Stimulated activated CD4-positive, alpha-beta T cell treated with anti-CD3 and anti-CD28 coated beads, Interleukin-15, amount 100 ng/mL, for 24 hours (primary cell): ENCODE data around the gene PRDM12.
A peak's percentile ranks its signal among the peaks of the same experiment; 100 is the strongest.
"Not testable (repeated sequence)": the region's sequence is repeated elsewhere in the genome, so short reads cannot be mapped to it uniquely, and the experiment has no call there.

Experiments
- DNase-seq: peaks from one replicate; pipeline ENCODE4 v3.0.0-alpha.2; 2020

The PRDM12 gene

DNA sequence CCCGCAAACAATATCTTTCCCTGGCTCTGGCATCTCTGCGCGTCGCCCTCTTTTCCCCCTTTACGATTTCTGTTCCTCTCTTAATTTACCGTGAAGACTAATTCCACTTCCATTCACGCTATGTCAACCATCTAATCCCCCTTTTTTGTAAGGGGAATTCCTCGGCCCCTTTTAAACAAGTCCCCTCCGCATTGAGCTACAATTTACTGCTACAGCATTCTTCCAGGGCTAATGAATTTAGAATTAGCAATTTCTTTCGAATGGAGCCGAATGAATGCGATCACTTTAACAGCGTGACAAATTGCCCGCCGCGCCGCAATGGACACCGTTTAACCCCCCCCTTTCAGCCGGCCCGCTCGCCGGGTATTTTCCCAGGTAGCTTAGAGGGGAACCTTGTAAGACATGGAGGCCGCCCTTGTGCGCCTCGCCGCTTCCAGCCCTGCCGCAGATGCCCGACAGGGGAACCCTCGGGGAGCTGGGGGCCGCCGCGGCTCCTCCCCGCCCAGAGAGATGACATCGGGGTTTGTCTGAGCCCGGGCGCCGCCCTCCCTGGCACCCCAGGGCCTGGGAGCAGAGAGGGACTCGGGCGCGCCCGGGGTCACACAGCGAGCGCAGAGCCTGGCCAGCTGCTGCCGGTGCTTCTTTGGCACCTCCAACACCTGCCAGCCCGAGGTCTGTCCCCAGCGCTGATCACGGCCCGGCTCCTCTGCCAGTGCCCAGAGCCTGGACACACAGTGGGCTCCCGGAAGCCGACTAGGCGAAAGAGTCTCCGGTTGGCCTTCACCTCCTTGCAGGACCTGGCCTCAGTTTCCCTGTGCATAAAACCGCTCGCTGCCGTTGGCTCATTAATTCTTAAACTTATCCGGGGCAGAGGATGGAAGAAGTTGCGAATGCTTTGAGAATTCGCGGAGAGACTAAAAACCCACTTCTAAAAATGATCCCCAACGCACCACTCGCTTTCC is 1.3 kb downstream of the PRDM12 start:
- no peak for DNase-seq

DNA sequence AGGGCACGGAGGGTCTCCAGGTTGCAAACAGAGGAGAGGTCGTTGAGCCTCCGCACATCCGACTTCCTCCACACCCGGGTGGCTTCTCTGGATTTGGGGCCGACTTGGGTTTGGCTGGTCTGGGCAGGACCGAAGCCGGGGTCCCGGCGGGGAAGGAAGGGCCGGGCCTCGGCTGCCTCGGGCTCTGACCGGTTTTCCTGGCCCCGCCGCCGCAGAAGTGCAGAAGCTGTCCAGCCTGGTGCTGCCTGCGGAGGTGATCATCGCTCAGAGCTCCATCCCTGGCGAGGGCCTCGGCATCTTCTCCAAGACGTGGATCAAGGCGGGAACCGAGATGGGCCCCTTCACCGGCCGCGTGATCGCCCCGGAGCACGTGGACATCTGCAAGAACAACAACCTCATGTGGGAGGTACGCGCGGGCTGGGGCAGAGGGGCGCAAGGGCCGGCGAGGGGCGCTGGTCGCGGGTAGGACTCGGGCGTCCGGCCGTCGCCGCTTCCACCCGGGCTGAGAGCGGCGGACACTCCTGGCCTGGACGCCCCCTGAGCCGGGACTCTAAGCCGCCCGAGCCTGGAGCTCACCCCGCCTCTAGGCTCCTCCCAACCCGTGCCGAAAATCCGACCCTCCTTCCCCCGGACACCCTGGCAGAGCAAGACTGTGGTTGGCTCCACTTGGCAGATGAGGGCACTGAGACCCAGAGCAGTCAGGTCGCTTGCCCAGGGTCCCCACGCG is 2.2 kb downstream of the PRDM12 start:
- DNase-seq = no peak

DNA sequence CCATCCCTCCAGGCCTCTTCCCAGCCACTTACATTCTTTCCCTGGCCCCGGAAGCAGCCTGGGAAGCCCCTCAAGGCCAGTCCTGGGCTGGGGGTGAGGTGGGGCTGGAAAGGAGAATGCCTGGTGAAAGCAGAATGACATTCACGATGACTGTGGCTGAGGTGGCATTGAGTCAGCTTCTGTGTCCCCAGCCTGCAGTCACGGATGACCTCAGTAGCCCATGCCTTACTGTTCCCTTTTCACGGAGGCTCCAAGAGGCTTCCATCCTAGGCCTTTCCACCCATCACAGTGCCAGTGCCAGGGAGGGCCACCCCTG is 2.7 kb downstream of the PRDM12 start:
- DNase-seq = no peak

DNA sequence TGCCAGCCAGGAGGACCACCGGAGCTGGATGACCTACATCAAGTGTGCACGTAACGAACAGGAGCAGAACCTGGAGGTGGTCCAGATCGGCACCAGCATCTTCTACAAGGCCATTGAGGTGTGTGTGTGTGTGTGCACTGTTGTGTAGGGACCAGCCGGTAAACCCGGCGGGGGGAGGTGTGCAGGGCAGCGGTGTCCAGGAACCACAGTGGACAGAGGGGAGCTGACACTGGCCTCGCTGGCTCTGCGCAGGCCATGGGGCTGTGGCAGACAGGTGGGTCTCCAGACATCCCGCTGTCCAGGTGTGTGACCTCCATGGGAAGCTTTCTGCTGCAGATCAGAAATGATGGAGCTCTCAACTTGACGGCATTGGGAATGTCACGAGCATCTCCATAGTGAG is 3.8 kb downstream of the PRDM12 start:
- DNase-seq = no peak

DNA sequence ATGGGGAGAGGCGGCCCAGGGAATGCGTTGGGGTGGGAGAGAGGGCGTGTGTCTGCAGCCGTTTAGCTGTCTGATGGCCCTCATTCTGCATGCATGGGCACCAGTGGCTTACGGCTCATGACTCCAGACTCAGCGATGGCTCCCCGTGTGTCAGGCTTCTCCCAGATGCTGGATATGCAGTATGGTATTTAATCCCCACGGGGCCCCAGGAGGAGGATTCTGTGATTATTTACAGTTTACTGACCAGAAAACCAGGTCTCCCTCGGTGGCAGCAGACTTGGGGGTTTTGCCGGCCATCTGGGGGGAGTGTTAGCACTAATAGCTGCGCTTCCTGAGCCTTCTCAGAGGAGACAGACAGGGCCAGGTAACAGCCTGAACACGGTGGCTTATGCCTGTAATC is 4.3 kb downstream of the PRDM12 start:
- no peak for DNase-seq

DNA sequence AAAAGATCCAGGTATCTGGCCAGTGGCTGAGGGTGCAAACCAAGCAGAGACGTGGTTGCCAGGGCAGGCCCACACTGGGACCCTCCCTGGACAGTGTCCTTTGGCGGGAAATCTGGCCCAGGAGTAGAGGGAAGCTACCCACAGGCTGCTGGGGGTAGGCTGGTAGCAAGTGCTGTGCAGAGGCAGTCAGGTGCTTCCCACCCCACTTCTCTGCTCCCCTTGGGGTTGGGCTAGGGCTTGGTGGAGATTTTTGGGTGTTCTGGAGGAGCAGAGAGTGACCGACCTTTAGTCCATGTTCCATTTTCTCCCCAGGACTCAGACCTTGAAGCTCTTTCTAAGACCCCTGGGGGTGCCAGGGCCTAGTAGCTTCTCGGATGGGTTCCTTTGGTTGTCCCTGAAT is 5.6 kb downstream of the PRDM12 start:
- DNase-seq = no peak

DNA sequence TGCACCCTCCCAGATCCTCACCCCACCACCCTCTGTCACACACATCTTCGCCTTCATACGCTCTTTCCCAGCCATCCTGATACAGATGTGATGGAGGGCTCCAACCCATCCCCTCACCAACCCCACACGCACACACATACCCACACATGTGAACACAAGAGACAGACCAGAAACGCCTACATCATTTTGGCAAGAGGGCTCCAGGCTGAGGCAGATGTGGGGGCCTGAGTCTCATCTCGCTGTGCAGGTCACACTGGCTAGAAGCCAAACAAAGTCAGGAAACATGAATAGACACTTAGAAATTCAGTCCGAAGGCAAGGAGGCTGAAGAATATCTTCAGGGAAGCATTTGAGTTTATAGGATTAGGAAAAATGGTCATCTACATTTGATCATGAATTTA is 6.2 kb downstream of the PRDM12 start:
- DNase-seq = no peak

DNA sequence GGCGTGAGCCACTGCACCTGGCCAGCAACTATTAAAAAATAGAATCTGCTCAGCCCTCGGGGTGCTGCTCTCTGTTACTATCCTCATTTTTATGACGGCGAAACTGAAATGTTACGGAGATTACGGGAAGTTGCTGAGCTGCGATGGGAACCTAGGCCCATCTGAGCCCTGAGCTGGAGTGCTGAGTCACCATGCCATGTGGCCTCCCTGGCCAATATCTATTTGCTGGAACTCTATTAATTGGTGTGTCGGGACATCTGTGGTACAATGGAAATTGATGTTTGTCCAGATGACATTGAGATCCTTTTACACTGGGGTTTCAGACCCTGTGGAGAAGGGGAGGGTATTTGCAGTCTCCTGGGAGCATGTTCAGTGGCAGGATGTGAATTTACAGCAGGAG is 8.1 kb downstream of the PRDM12 start:
- DNase-seq = no peak

DNA sequence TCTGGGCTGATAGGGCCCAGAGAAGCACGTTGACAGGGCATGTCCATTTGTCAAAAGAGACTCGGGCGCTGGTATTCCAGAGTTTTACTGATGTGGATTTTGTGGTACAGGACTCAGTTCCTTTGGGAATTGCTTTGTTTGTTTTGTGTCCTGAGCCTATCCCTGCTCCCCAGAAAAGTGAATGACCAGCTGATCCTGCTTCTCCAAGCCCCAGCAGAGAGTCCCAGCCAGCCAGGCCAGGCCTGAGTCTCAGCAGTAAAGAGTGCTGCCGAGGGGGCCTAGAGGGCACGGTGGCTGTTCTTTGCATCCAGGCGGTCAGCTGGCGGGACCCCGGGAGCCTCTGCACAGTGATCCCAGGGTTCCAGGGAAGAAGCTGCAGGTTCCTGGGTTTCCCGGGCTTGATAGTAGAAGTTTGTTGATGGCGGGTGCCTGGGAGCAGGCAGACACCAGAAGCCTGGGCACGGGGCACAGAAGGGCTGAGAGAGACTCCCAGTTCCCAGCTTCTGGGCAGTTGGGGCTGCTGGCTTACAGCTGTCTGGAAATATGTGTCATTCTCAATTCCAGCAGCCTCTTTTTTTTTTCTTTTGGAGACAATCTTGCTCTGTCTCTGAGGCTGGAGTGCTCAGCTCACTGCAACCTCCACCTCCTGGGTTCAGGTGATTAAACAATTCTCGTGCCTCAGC is 8.7 kb downstream of the PRDM12 start:
- no peak for DNase-seq

DNA sequence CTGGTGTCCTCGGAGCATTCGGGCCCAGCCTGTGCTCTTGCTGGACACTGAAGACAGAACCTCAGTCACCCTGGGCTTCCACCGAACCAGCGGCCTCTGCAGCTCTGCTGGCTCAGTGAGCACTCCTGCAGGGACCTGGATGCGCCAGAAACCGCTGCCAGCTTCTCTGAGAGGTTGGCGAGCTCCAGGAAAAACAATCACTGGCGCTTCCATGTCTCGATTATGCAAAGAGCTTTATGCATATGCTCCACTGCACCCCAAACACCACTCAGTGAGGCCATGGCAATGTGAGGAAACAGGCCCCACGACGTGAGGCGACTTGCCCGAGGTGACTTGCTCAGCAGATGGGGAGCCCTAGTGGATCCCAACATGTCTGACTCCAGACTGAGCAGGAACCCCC is 11.0 kb downstream of the PRDM12 start:
- DNase-seq = no peak

DNA sequence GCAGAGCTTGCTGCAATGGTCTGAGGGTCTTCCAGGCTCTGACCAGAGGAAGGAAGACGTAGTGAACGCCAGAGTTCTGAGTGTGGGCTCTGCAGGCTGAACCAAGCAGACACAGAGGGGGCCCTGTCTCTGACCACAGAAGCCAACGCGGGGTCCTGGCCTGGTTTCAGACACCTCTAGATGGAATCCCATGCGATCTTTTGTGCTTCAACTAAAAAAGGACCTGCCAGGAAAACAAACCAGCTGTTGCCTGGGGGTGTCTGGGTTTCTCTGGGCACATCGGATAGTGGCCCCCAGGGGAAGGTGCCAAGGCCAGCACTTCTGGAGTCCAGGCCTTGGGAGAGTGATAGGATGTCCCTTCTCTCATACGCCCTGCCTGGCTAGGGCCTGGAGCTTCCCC is 12.9 kb downstream of the PRDM12 start:
- no peak for DNase-seq

DNA sequence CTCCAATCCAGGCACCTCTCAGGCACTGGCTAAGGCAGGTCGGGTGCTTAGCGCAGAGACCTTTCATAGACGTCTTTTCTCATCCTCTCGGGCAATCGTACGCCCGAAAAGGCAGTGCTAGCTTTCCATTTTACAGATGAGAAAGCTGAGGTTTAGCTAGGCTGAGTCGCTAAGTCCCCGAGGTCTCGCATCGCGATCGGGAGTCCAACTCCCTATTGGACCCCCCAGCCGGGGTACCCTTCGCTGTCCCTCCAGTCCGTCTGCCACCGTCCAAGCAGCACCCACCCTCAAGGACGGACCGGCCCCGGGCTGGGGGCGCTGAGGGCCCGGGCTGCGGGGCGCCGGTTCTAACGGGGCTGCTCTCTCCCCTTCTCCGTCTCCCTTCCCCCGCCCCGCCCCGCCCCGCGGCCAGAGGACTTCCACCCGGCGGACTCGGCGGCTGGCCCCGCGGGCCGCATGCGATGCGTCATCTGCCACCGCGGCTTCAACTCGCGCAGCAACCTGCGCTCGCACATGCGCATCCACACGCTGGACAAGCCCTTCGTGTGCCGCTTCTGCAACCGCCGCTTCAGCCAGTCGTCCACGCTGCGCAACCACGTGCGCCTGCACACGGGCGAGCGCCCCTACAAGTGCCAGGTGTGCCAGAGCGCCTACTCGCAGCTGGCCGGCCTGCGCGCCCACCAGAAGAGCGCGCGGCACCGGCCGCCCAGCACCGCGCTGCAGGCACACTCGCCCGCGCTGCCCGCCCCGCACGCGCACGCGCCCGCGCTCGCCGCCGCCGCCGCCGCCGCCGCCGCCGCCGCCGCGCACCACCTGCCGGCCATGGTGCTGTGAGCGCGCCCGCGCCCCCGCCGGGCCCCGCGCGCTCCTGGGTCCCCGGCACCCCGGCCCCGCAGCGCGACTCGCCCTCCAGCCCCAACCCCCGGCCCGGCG is 16.7 kb downstream of the PRDM12 start:
- peak; percentile 84 for DNase-seq

DNA sequence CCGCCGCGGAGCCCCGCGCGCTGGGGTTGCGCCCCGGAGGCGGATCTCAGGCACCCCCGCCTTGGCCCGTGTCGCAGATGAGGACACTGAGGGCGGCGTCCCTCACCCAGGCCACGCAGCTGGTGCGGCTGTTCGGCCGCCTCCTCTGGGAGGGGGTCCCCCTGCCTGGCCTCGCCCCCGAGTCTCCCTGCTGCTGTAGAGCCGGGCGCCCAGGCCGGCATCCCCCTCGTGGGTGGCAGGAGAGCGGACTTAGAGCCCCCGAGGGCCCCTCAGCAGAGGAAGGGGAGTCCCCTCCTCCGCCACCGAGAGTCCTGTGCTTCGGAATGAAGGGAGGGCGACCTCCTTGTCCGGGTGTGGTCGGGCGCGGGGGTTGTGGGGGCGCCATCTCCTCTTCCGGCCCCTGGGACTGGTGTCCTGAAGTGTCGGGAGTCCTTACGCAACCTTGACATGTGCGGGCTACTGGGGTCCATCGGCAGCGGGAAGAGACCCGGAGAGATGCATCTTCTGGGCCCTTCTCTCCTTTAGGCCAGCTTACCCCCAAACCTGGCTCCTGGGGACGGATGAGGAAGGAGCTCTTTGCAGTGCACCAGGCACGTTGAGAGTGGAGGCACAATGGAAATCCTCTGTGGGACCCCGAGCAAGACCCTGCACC is 17.5 kb downstream of the PRDM12 start:
- peak; percentile 44 for DNase-seq

DNA sequence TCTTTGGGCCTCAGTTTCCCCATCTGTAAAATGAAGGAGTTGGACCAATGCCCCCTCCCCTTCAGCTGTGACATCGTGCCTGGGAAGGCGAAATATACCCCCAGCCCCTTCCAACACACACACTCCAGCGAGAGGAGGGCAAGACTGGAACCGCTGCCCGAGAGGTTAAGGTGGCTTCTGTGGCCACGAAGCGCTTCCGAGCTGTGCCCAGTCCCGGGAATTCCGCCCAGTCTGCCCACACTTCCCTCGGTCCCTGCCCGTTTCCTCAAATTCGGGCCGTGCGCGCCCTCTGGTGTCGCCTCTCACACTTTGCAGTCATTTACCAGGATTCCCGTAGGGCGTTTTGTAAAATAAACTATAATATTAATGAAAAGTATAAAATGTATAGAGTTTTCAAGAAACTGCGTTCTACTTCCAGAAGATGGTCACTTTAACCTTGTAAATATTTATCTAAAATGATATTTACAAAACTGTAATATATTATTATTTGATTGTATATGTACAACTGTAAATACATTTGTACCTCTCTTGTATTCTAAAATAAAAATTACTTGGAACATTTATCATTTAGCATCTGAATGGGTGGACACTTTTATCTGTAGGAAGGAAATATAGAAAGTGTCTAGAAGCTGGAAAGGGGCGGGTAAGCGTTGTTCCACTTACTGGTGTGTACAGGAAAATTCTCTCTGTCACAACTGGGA is 18.2 kb downstream of the PRDM12 start:
- peak; percentile 75 for DNase-seq

DNA sequence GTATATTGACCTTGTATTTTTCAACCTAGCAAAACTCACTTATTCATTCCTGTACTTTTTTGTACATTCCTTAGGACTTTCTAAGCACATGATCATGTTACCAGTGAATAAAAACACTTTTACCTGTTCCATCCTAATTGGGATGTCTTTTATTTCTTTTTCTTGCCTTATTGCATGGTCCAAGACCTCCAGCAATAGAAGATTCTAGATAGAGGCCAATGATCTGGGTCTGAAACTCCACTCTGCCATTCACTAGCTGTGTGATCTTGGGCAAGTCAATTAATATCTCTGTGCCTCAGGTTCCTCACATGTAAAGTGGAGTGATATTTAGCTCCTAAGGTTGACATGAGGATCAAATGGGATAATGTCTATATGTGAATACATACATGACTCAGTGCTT is 20.7 kb downstream of the PRDM12 start:
- DNase-seq = no peak

DNA sequence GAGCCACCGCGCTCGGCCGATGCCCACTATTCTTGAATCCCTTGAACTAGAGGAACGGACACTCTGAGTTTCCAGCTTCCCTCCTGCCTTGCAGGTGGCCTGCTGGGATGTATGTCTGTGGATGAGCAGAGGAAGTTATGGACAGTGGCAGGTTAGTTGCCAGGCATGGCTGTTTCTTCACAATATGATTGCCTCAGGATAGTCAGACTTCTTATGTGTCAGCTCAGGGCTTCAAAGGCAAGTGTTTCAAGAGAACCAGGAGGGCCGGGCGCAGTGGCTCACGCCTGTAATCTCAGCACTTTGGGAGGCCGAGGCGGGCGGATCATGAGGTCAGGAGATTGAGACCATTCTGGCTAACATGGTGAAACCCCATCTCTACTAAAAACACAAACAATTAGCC is 21.6 kb downstream of the PRDM12 start:
- not testable (repeated sequence) for DNase-seq

DNA sequence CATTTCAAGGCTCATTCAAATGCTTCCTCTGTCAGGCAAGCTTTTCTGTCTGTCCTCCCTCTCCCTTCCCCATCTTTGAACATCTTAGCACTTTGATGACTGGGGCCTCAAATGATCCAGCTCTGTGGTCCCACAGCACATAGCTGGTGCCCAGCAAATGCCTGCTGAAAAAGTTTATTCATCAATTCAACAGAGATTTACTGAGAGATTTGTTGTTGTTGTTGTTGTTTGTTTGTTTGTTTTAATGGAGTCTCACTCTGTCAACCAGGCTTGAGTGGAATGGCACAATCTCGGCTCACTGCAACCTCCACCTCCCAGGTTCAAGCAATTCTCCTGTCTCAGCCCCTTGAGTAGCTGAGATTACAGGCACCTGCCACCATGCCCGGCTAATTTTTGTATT is 23.2 kb downstream of the PRDM12 start:
- DNase-seq = no peak

DNA sequence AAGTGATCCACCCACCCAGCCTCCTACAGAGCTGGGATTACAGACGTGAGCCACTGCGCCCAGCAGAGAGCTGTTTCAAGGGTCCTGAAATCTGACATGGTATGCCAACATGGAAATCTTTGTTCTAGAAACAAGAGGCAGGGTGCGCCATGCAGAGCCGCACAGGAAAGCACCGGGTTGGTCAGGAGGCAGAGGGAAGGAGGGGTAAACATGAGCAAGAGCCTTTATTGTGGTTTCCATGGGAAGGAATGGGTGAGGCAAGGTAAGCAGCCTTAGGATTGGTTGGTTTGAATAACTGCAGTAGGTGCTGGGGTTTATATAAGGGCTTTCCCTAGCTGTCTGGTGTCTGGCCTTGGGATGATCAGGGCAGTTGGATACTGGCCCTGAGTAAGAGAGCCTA is 23.7 kb downstream of the PRDM12 start:
- no peak for DNase-seq

DNA sequence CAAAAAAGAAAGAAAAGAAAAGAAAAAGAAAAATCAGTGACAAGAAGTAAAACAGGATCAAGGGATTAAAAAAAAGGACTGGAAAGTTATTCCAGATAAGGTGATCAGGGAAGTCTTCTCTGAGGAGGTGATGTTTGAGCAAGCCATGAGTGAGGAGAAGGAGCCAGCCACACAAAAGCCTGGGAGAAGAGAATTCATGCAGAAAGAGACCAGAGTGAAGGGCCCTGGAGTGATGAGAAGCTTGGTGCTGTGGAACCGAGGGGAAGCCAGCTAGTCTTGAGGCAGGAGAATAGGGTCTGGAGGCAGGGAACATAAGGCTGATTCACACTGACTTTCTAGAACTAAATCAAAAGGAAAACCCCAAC is 25.2 kb downstream of the PRDM12 start:
- DNase-seq = no peak

DNA sequence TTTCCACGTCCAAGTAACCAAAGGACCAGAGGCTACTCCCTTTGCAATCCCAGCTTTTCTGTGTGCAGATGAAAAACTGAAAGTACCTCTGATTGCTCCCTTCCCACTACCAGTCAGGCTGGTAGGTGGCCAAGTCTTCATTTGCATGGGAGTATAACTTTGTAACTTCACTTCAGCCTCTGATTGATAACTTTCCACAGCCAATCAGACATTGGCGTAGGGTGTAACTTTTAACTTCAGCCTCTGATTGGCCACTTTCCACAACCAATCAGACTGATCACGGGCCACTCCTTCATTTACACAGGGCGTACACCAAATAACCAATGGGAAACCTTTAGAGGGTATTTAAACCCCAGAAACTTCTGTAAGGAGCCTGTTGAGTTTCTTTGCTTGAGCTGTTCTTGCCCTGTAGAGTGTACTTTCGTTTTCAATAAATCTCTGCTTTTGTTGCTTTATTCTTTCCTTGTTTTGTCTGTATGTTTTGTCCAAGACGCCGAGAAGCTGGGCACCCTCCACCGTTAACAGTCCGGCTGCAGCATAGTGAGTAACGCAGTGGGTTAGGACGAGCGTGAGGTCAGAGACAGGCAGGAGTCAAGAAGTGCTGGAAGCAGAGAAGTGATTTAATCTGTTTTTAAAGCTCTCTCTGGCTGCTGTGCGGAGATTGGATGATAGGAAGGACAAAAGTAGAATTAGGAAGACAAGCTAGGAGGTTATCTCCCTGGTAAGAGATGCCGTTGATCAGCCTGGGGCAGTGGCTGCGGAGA is 25.7 kb downstream of the PRDM12 start:
- no peak for DNase-seq

DNA sequence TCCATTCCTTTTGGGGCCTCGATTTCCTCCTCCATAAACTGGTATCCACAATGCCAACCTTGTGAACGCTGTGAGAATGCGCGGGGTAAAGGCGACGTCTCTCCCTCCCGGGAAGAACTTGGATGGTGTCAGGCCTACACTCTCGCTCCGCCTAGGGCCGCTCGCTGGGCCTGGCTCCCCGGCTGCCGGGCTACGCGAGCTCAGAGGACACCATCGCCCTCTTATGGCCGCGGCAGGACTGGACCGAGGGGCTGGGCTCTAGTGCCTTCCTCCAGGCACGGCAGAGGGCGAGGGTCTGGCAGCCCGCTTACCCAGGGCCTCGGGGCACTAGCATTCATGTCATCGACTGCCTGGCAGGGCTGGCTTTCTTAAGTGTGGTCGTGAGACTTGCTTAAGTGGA is 27.9 kb downstream of the PRDM12 start:
- DNase-seq = peak; percentile 32
